WTC11 (cell line): ENCODE measurements around the gene TTC28. TPM values are rescaled to one million over a fixed set of nuclear protein-coding genes. Genes with fewer than 3 reads are reported as not detected.

ENCODE experiments used
- ATAC-seq: fragments of 200-7000 bp; cut with Tn5 transposase; 2 replicates; pipeline ENCODE4 v1.10.0; 2021; ENCODE audit warnings: mild to moderate bottlenecking, moderate library complexity
- CTCF ChIA-PET: fragments of 300-600 bp; sonication (Branson Sonifier 250); formaldehyde crosslinking; loops from one replicate; lab custom pipeline; 2021; ENCODE audit warnings: antibody characterized with exemption; lab: Charles Lee
- POLR2A ChIA-PET: fragments of 350-600 bp; sonication (Branson Sonifier 250); formaldehyde crosslinking; loops from one replicate; lab custom pipeline; 2021; ENCODE audit warnings: antibody characterized with exemption; lab: Charles Lee
- DNase-seq: peaks from one replicate; pipeline ENCODE4 v3.0.0; 2021; ENCODE audit warnings: low spot score
- H3K27ac Mint-ChIP-seq: 2 replicates; pipeline ENCODE4 v1.8.0; 2021; ENCODE audit warnings: mixed read lengths
- H3K27me3 Mint-ChIP-seq: 2 replicates; pipeline ENCODE4 v1.8.0; 2021; ENCODE audit warnings: low read depth, mild to moderate bottlenecking, moderate library complexity, mixed read lengths
- H3K36me3 Mint-ChIP-seq: 2 replicates; pipeline ENCODE4 v1.8.0; 2021; ENCODE audit warnings: mixed read lengths
- H3K4me1 Mint-ChIP-seq: 2 replicates; pipeline ENCODE4 v1.8.0; 2022; ENCODE audit warnings: mixed read lengths
- H3K4me3 Mint-ChIP-seq: 2 replicates; pipeline ENCODE4 v1.8.0; 2021; ENCODE audit warnings: mild to moderate bottlenecking, moderate library complexity, mixed read lengths
- H3K9me3 Mint-ChIP-seq: 2 replicates; pipeline ENCODE4 v1.8.0; 2021; ENCODE audit warnings: mixed read lengths
- CREM ChIP-seq: sonication (generic); formaldehyde crosslinking; IDR thresholded peaks from 2 replicates; pipeline ENCODE4 v1.8.1; 2022; ENCODE audit warnings: mild to moderate bottlenecking, missing genetic modification reagents, moderate library complexity
- ELF4 ChIP-seq: sonication (generic); formaldehyde crosslinking; IDR thresholded peaks from 2 replicates; pipeline ENCODE4 v1.8.1; 2022; ENCODE audit warnings: low read depth, mild to moderate bottlenecking, moderate library complexity, missing genetic modification reagents
- FOXJ3 ChIP-seq: sonication (generic); formaldehyde crosslinking; IDR thresholded peaks from 2 replicates; pipeline ENCODE4 v1.9.0; 2021; ENCODE audit warnings: missing genetic modification reagents, mild to moderate bottlenecking, borderline replicate concordance
- FOXP1 ChIP-seq: sonication (generic); formaldehyde crosslinking; IDR thresholded peaks from 2 replicates; pipeline ENCODE4 v1.8.0; 2022; ENCODE audit warnings: missing genetic modification reagents, mild to moderate bottlenecking, moderate library complexity, borderline replicate concordance
- GRHL2 ChIP-seq: fragments of 250-450 bp; sonication (Bioruptor Pico); IDR thresholded peaks from 2 replicates; pipeline ENCODE4 v1.8.0; 2022; ENCODE audit warnings: mild to moderate bottlenecking, moderate library complexity; ENCODE audit not compliant: insufficient replicate concordance, severe bottlenecking
- JAZF1 ChIP-seq: fragments of 250-450 bp; sonication (Bioruptor Pico); IDR thresholded peaks from 2 replicates; pipeline ENCODE4 v1.9.0; 2021; ENCODE audit warnings: moderate library complexity, mild to moderate bottlenecking, inconsistent platforms
- KAT7 ChIP-seq: sonication (generic); formaldehyde crosslinking; IDR thresholded peaks from 2 replicates; pipeline ENCODE4 v1.8.1; 2023; ENCODE audit warnings: missing genetic modification reagents, mild to moderate bottlenecking, borderline replicate concordance
- NR1H2 ChIP-seq: sonication (generic); formaldehyde crosslinking; IDR thresholded peaks from 2 replicates; pipeline ENCODE4 v1.9.0; 2021; ENCODE audit warnings: mild to moderate bottlenecking, moderate library complexity, missing genetic modification reagents
- NR2C2 ChIP-seq: sonication (generic); formaldehyde crosslinking; IDR thresholded peaks from 2 replicates; pipeline ENCODE4 v1.8.0; 2022; ENCODE audit warnings: mild to moderate bottlenecking, missing genetic modification reagents
- NR3C1 ChIP-seq: sonication (generic); formaldehyde crosslinking; conservative IDR thresholded peaks from 2 replicates; pipeline ENCODE4 v1.8.1; 2023; ENCODE audit warnings: low read depth, mild to moderate bottlenecking, missing genetic modification reagents
- ZBTB21 ChIP-seq: sonication (generic); formaldehyde crosslinking; IDR thresholded peaks from 2 replicates; pipeline ENCODE4 v1.8.1; 2023; ENCODE audit warnings: mild to moderate bottlenecking, missing genetic modification reagents, borderline replicate concordance
- ZNF121 ChIP-seq: sonication (generic); formaldehyde crosslinking; IDR thresholded peaks from 2 replicates; pipeline ENCODE4 v1.8.0; 2023; ENCODE audit warnings: missing genetic modification reagents
- total RNA-seq: library from RNA; stranded (reverse); gene quantifications from 3 replicates; pipeline ENCODE4 v1.2.3, GENCODE V29; 2021
- TF ChIP-seq, protein P1 (sequence below): sonication (generic); formaldehyde crosslinking; IDR thresholded peaks from 2 replicates; pipeline ENCODE4 v1.8.0; 2022; ENCODE audit warnings: mild to moderate bottlenecking, missing genetic modification reagents
- TF ChIP-seq, protein P2 (sequence below): fragments of 250-450 bp; sonication (Bioruptor Pico); IDR thresholded peaks from 2 replicates; pipeline ENCODE4 v1.9.0; 2021; ENCODE audit warnings: moderate library complexity, mild to moderate bottlenecking, inconsistent platforms, borderline replicate concordance
- TF ChIP-seq, protein P3 (sequence below): sonication (generic); formaldehyde crosslinking; IDR thresholded peaks from 2 replicates; pipeline ENCODE4 v1.8.0; 2022; ENCODE audit warnings: mild to moderate bottlenecking, missing genetic modification reagents
- TF ChIP-seq, protein P4 (sequence below): sonication (generic); formaldehyde crosslinking; IDR thresholded peaks from 2 replicates; pipeline ENCODE4 v1.8.1; 2023; ENCODE audit warnings: mild to moderate bottlenecking, missing genetic modification reagents, borderline replicate concordance
- TF ChIP-seq, protein P5 (sequence below): fragments of 250-450 bp; sonication (Bioruptor Pico); IDR thresholded peaks from 2 replicates; pipeline ENCODE4 v1.9.0; 2021; ENCODE audit warnings: mild to moderate bottlenecking
- TF ChIP-seq, protein P6 (sequence below): sonication (generic); formaldehyde crosslinking; IDR thresholded peaks from 2 replicates; pipeline ENCODE4 v1.8.1; 2022; ENCODE audit warnings: missing genetic modification reagents, borderline replicate concordance
- TF ChIP-seq, protein P7 (sequence below): sonication (generic); formaldehyde crosslinking; IDR thresholded peaks from 2 replicates; pipeline ENCODE4 v1.8.1; 2023; ENCODE audit warnings: mild to moderate bottlenecking, missing genetic modification reagents, moderate library complexity

The TTC28 gene
- total RNA-seq, 1 experiment from 2014 or later = 13.0 TPM

DNA sequence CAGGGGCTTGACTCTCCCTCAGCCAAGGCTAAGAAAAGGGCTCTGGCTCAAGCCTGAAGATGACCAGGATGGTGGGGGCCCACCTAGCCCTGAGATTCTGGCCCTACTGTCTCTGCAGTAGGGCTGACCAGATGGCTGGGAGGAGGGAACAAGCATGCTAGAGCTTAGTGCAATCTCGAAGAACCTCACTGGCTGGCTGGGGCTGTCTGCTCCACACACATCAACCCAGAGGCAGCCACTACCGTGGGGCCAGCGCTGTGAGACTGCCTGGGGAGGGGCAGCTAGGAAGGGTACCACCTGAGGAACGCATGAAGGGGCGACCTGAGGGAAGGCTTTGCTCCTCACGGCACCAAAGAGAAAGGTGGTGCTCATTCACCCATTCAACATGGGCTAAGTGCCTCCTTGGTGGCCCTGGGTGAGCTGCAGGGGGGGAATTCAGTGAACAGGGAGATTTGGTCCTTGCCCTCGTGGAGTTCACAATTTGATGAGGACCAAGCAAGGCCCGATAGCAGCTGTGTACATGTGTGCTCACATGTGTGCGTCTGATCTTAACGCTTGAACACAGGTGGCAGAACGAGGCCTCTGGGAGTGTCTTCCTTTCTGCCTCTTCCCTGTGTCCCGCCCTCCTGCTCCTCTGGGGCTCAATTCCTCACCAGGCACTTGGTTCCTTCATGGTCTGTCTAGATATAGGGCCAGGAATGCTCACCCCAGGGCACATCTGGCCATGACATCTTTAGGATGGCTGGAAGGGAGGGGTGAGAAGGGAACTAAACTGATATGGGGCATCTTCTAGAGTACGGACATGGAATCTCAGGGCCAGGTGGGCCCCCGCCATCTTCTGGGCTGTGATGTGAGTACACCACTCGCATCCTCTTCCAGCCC lies 658.3 kb downstream of the TTC28 start:
- Mint-ChIP-seq H3K9me3 (no peaks in the 10 kb centered on the region), H3K27me3 (no peaks in the 10 kb centered on the region), H3K4me3 (no peak overlapping the region), H3K36me3 (no peaks in the 10 kb centered on the region), H3K27ac (no peak overlapping the region), H3K4me1 (peaks cover 8% of the 10 kb centered on the region)
- TF ChIP-seq NR3C1 = no peak
- TF ChIP-seq JAZF1 (CRISPR knock-in tag) = no peak
- TF ChIP-seq, protein P1, sequence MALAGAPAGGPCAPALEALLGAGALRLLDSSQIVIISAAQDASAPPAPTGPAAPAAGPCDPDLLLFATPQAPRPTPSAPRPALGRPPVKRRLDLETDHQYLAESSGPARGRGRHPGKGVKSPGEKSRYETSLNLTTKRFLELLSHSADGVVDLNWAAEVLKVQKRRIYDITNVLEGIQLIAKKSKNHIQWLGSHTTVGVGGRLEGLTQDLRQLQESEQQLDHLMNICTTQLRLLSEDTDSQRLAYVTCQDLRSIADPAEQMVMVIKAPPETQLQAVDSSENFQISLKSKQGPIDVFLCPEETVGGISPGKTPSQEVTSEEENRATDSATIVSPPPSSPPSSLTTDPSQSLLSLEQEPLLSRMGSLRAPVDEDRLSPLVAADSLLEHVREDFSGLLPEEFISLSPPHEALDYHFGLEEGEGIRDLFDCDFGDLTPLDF (CRISPR knock-in tag) = no peak
- TF ChIP-seq, protein P2, sequence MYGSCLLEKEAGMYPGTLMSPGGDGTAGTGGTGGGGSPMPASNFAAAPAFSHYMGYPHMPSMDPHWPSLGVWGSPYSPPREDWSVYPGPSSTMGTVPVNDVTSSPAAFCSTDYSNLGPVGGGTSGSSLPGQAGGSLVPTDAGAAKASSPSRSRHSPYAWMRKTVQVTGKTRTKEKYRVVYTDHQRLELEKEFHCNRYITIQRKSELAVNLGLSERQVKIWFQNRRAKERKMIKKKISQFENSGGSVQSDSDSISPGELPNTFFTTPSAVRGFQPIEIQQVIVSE (CRISPR knock-in tag) = no peak
- TF ChIP-seq, protein P3, sequence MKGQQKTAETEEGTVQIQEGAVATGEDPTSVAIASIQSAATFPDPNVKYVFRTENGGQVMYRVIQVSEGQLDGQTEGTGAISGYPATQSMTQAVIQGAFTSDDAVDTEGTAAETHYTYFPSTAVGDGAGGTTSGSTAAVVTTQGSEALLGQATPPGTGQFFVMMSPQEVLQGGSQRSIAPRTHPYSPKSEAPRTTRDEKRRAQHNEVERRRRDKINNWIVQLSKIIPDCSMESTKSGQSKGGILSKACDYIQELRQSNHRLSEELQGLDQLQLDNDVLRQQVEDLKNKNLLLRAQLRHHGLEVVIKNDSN (CRISPR knock-in tag) = no peak
- TF ChIP-seq FOXP1 (CRISPR knock-in tag) = no peak
- TF ChIP-seq NR2C2 = no peak
- no peak for TF ChIP-seq FOXJ3 (CRISPR knock-in tag)
- TF ChIP-seq, protein P4, sequence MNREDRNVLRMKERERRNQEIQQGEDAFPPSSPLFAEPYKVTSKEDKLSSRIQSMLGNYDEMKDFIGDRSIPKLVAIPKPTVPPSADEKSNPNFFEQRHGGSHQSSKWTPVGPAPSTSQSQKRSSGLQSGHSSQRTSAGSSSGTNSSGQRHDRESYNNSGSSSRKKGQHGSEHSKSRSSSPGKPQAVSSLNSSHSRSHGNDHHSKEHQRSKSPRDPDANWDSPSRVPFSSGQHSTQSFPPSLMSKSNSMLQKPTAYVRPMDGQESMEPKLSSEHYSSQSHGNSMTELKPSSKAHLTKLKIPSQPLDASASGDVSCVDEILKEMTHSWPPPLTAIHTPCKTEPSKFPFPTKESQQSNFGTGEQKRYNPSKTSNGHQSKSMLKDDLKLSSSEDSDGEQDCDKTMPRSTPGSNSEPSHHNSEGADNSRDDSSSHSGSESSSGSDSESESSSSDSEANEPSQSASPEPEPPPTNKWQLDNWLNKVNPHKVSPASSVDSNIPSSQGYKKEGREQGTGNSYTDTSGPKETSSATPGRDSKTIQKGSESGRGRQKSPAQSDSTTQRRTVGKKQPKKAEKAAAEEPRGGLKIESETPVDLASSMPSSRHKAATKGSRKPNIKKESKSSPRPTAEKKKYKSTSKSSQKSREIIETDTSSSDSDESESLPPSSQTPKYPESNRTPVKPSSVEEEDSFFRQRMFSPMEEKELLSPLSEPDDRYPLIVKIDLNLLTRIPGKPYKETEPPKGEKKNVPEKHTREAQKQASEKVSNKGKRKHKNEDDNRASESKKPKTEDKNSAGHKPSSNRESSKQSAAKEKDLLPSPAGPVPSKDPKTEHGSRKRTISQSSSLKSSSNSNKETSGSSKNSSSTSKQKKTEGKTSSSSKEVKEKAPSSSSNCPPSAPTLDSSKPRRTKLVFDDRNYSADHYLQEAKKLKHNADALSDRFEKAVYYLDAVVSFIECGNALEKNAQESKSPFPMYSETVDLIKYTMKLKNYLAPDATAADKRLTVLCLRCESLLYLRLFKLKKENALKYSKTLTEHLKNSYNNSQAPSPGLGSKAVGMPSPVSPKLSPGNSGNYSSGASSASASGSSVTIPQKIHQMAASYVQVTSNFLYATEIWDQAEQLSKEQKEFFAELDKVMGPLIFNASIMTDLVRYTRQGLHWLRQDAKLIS (CRISPR knock-in tag) = no peak
- TF ChIP-seq NR1H2 (CRISPR knock-in tag) = no peak
- TF ChIP-seq, protein P5, sequence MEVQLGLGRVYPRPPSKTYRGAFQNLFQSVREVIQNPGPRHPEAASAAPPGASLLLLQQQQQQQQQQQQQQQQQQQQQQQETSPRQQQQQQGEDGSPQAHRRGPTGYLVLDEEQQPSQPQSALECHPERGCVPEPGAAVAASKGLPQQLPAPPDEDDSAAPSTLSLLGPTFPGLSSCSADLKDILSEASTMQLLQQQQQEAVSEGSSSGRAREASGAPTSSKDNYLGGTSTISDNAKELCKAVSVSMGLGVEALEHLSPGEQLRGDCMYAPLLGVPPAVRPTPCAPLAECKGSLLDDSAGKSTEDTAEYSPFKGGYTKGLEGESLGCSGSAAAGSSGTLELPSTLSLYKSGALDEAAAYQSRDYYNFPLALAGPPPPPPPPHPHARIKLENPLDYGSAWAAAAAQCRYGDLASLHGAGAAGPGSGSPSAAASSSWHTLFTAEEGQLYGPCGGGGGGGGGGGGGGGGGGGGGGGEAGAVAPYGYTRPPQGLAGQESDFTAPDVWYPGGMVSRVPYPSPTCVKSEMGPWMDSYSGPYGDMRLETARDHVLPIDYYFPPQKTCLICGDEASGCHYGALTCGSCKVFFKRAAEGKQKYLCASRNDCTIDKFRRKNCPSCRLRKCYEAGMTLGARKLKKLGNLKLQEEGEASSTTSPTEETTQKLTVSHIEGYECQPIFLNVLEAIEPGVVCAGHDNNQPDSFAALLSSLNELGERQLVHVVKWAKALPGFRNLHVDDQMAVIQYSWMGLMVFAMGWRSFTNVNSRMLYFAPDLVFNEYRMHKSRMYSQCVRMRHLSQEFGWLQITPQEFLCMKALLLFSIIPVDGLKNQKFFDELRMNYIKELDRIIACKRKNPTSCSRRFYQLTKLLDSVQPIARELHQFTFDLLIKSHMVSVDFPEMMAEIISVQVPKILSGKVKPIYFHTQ = no peak
- no peak for TF ChIP-seq ZBTB21 (CRISPR knock-in tag)
- no peak for TF ChIP-seq CREM (CRISPR knock-in tag)
- TF ChIP-seq, protein P6, sequence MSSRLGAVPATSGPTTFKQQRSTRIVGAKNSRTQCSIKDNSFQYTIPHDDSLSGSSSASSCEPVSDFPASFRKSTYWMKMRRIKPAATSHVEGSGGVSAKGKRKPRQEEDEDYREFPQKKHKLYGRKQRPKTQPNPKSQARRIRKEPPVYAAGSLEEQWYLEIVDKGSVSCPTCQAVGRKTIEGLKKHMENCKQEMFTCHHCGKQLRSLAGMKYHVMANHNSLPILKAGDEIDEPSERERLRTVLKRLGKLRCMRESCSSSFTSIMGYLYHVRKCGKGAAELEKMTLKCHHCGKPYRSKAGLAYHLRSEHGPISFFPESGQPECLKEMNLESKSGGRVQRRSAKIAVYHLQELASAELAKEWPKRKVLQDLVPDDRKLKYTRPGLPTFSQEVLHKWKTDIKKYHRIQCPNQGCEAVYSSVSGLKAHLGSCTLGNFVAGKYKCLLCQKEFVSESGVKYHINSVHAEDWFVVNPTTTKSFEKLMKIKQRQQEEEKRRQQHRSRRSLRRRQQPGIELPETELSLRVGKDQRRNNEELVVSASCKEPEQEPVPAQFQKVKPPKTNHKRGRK = no peak
- TF ChIP-seq ELF4 (CRISPR knock-in tag) = no peak
- TF ChIP-seq KAT7 (CRISPR knock-in tag) = no peak
- TF ChIP-seq ZNF121 (CRISPR knock-in tag) = no peak
- TF ChIP-seq GRHL2 (CRISPR knock-in tag) = no peak
- TF ChIP-seq, protein P7, sequence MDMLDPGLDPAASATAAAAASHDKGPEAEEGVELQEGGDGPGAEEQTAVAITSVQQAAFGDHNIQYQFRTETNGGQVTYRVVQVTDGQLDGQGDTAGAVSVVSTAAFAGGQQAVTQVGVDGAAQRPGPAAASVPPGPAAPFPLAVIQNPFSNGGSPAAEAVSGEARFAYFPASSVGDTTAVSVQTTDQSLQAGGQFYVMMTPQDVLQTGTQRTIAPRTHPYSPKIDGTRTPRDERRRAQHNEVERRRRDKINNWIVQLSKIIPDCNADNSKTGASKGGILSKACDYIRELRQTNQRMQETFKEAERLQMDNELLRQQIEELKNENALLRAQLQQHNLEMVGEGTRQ (CRISPR knock-in tag) = no peak
- DNase-seq (no peak), ATAC-seq (no peak)
- ChIA-PET POLR2A (no interaction called here), CTCF (interaction anchor here (0.5 to 4.9 kb wide), 18 partner anchors 8 to 578 kb away, joined by 3 to 52 read pairs (median 7); no protein-coding TSS in a partner anchor)
